WTC11 (cell line): ENCODE results near the gene KIF12. TPM values are rescaled to one million over a fixed set of nuclear protein-coding genes. Genes with fewer than 3 reads are reported as not detected.

ENCODE experiments used
- ATAC-seq: fragments of 200-7000 bp; cut with Tn5 transposase; 2 replicates; pipeline ENCODE4 v1.10.0; 2021; ENCODE audit warnings: mild to moderate bottlenecking, moderate library complexity
- CTCF ChIA-PET: fragments of 300-600 bp; sonication (Branson Sonifier 250); formaldehyde crosslinking; loops from one replicate; lab custom pipeline; 2021; ENCODE audit warnings: antibody characterized with exemption; lab: Charles Lee
- POLR2A ChIA-PET: fragments of 350-600 bp; sonication (Branson Sonifier 250); formaldehyde crosslinking; loops from one replicate; lab custom pipeline; 2021; ENCODE audit warnings: antibody characterized with exemption; lab: Charles Lee
- DNase-seq: peaks from one replicate; pipeline ENCODE4 v3.0.0; 2021; ENCODE audit warnings: low spot score
- H3K27ac Mint-ChIP-seq: 2 replicates; pipeline ENCODE4 v1.8.0; 2021; ENCODE audit warnings: mixed read lengths
- H3K27me3 Mint-ChIP-seq: 2 replicates; pipeline ENCODE4 v1.8.0; 2021; ENCODE audit warnings: low read depth, mild to moderate bottlenecking, moderate library complexity, mixed read lengths
- H3K36me3 Mint-ChIP-seq: 2 replicates; pipeline ENCODE4 v1.8.0; 2021; ENCODE audit warnings: mixed read lengths
- H3K4me1 Mint-ChIP-seq: 2 replicates; pipeline ENCODE4 v1.8.0; 2022; ENCODE audit warnings: mixed read lengths
- H3K4me3 Mint-ChIP-seq: 2 replicates; pipeline ENCODE4 v1.8.0; 2021; ENCODE audit warnings: mild to moderate bottlenecking, moderate library complexity, mixed read lengths
- H3K9me3 Mint-ChIP-seq: 2 replicates; pipeline ENCODE4 v1.8.0; 2021; ENCODE audit warnings: mixed read lengths
- CREM ChIP-seq: sonication (generic); formaldehyde crosslinking; IDR thresholded peaks from 2 replicates; pipeline ENCODE4 v1.8.1; 2022; ENCODE audit warnings: mild to moderate bottlenecking, missing genetic modification reagents, moderate library complexity
- E2F1 ChIP-seq: sonication (generic); formaldehyde crosslinking; IDR thresholded peaks from 2 replicates; pipeline ENCODE4 v1.8.0; 2022; ENCODE audit warnings: mild to moderate bottlenecking, missing genetic modification reagents
- E2F5 ChIP-seq: sonication (generic); formaldehyde crosslinking; IDR thresholded peaks from 2 replicates; pipeline ENCODE4 v1.8.1; 2022; ENCODE audit warnings: mild to moderate bottlenecking, moderate library complexity, missing genetic modification reagents
- GTF2I ChIP-seq: fragments of 250-450 bp; sonication (Bioruptor Pico); conservative IDR thresholded peaks from 2 replicates; pipeline ENCODE4 v1.4.0; 2021; ENCODE audit warnings: mild to moderate bottlenecking
- JUN ChIP-seq: sonication (generic); formaldehyde crosslinking; IDR thresholded peaks from 2 replicates; pipeline ENCODE4 v1.8.0; 2023; ENCODE audit warnings: mild to moderate bottlenecking, missing genetic modification reagents
- MYBL2 ChIP-seq: sonication (generic); formaldehyde crosslinking; IDR thresholded peaks from 2 replicates; pipeline ENCODE4 v1.8.1; 2023; ENCODE audit warnings: mild to moderate bottlenecking, moderate library complexity, missing genetic modification reagents
- RORB ChIP-seq: fragments of 250-450 bp; sonication (Bioruptor Pico); IDR thresholded peaks from 2 replicates; pipeline ENCODE4 v1.9.0; 2021; ENCODE audit warnings: mild to moderate bottlenecking
- SMAD4 ChIP-seq: sonication (generic); formaldehyde crosslinking; IDR thresholded peaks from 2 replicates; pipeline ENCODE4 v1.8.0; 2022; ENCODE audit warnings: mild to moderate bottlenecking, missing genetic modification reagents
- STAT6 ChIP-seq: sonication (generic); formaldehyde crosslinking; conservative IDR thresholded peaks from 2 replicates; pipeline ENCODE4 v1.8.1; 2023; ENCODE audit warnings: mild to moderate bottlenecking, low read depth, missing genetic modification reagents, moderate library complexity
- ZMAT4 ChIP-seq: fragments of 250-450 bp; sonication (Bioruptor Pico); IDR thresholded peaks from 2 replicates; pipeline ENCODE4 v1.9.0; 2021; ENCODE audit warnings: mild to moderate bottlenecking
- ZNF138 ChIP-seq: sonication (generic); formaldehyde crosslinking; conservative IDR thresholded peaks from 2 replicates; pipeline ENCODE4 v1.8.1; 2022; ENCODE audit warnings: mild to moderate bottlenecking, moderate library complexity, missing genetic modification reagents
- total RNA-seq: library from RNA; stranded (reverse); gene quantifications from 3 replicates; pipeline ENCODE4 v1.2.3, GENCODE V29; 2021
- TF ChIP-seq, protein P1 (sequence below): sonication (generic); formaldehyde crosslinking; IDR thresholded peaks from 2 replicates; pipeline ENCODE4 v1.8.1; 2022; ENCODE audit warnings: low read depth, mild to moderate bottlenecking, moderate library complexity, missing genetic modification reagents, borderline replicate concordance
- TF ChIP-seq, protein P2 (sequence below): sonication (generic); formaldehyde crosslinking; IDR thresholded peaks from 2 replicates; pipeline ENCODE4 v1.8.1; 2022; ENCODE audit warnings: missing genetic modification reagents, borderline replicate concordance
- TF ChIP-seq, protein P3 (sequence below): sonication (generic); formaldehyde crosslinking; IDR thresholded peaks from 2 replicates; pipeline ENCODE4 v1.8.1; 2023; ENCODE audit warnings: mild to moderate bottlenecking, missing genetic modification reagents
- TF ChIP-seq, protein P4 (sequence below): sonication (generic); formaldehyde crosslinking; IDR thresholded peaks from 2 replicates; pipeline ENCODE4 v1.8.0; 2022; ENCODE audit warnings: missing genetic modification reagents

KIF12 gene
- total RNA-seq, 1 experiment from 2014 or later = 4.0 TPM

DNA sequence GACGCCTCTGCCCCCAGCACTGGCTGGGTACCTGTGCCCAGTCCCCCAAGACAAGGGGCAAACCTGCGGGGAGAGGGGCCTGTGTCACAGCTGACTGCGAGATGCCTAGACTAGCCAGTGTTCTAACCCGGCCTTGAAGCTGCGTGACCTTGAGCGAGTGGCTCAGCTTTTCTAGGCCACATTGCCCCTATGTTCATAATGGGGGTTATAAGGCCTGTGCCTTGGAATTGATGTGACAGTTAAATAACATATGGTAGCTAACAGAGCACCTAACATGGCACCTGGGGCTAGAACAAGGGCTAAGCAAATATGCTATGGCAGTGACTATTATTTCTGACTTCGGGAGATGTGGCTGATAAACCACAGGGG lies 33.4 kb upstream of the KIF12 start (continued):
- TF ChIP-seq STAT6 (CRISPR knock-in tag) (no peak), RORB (no peak), MYBL2 (CRISPR knock-in tag) (no peak)

- no peak for DNase-seq
- POLR2A ChIA-PET = no interaction called here
- no peaks in the 10 kb centered on the region for H3K36me3 Mint-ChIP-seq
- peaks cover 10% of the 10 kb centered on the region for H3K4me1 Mint-ChIP-seq
- H3K9me3 Mint-ChIP-seq = 0 out of 2 replicates have a peak, but pooled peaks cover 5% of the 10 kb centered on the region
- H3K27me3 Mint-ChIP-seq = peaks cover 56% of the 10 kb centered on the region
- H3K4me3 Mint-ChIP-seq = no peak overlapping the region
- TF ChIP-seq, protein P1, sequence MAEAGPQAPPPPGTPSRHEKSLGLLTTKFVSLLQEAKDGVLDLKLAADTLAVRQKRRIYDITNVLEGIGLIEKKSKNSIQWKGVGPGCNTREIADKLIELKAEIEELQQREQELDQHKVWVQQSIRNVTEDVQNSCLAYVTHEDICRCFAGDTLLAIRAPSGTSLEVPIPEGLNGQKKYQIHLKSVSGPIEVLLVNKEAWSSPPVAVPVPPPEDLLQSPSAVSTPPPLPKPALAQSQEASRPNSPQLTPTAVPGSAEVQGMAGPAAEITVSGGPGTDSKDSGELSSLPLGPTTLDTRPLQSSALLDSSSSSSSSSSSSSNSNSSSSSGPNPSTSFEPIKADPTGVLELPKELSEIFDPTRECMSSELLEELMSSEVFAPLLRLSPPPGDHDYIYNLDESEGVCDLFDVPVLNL (CRISPR knock-in tag) = no peak
- no peak for TF ChIP-seq E2F5 (CRISPR knock-in tag)
- TF ChIP-seq, all 79 proteins: peak for 0
- CTCF ChIA-PET = interaction anchor here (1.0 to 2.7 kb wide), 3 partner anchors 24 to 50 kb away, joined by 3 to 12 read pairs (median 4); partner anchors contain the start of gene KIF12
- H3K27ac Mint-ChIP-seq = no peak overlapping the region
- ATAC-seq = no peak; the same call in 1 of the 2 replicates
Observed at GRCh38 chr9:114131808-114132549, 32.9 kb upstream of the KIF12 start.

DNA sequence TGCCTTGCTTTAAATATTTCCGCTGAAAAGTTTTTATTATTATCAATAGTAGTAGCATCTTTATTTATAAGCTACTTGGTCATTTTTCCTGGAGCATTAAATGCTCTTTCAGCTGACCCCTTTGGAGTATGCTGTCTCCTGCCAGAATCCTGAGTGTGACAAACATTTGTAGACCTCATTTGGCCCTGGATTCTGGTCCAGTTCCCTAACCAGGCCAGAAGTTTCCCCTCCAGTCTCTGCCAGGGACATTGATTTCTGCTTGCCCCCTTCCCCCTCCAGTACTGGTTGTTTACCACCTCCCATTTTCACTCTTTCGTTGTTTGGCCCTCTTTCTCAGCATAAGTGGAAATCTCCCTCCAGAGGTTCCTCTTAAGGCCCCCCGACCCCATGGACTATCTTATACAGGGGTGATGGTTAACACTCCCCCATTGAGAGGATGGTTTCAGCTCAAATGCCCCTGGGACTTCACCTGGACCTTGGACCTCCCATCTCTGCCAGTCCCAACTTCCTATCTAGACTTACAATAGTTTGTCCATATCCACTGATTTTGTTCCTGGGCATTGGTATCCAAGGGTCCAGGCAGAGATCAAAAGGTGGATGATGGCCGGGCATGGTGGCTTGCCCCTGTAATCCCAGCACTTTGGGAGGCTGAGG lies 31.7 kb upstream of the KIF12 start:
- ATAC-seq (no peak), DNase-seq (no peak)
- ChIA-PET POLR2A (no interaction called here), CTCF (interaction anchor here (0.6 to 2.7 kb wide), 2 partner anchors 23 to 50 kb away, joined by 4 to 12 read pairs; no protein-coding TSS in a partner anchor)
- H3K36me3 Mint-ChIP-seq = no peaks in the 10 kb centered on the region
- H3K9me3 Mint-ChIP-seq = 0 out of 2 replicates have a peak, but pooled peaks cover 4% of the 10 kb centered on the region
- peaks cover 14% of the 10 kb centered on the region for H3K4me1 Mint-ChIP-seq
- H3K4me3 Mint-ChIP-seq = no peak overlapping the region
- H3K27me3 Mint-ChIP-seq = peaks cover 51% of the 10 kb centered on the region
- no peak overlapping the region for H3K27ac Mint-ChIP-seq
- TF ChIP-seq ZMAT4 (CRISPR knock-in tag) (no peak), GTF2I (CRISPR knock-in tag) (no peak), E2F1 (no peak), JUN (CRISPR knock-in tag) (no peak), CREM (CRISPR knock-in tag) (no peak), ZNF138 (no peak), SMAD4 (CRISPR knock-in tag) (no peak)
- TF ChIP-seq, protein P2, sequence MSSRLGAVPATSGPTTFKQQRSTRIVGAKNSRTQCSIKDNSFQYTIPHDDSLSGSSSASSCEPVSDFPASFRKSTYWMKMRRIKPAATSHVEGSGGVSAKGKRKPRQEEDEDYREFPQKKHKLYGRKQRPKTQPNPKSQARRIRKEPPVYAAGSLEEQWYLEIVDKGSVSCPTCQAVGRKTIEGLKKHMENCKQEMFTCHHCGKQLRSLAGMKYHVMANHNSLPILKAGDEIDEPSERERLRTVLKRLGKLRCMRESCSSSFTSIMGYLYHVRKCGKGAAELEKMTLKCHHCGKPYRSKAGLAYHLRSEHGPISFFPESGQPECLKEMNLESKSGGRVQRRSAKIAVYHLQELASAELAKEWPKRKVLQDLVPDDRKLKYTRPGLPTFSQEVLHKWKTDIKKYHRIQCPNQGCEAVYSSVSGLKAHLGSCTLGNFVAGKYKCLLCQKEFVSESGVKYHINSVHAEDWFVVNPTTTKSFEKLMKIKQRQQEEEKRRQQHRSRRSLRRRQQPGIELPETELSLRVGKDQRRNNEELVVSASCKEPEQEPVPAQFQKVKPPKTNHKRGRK (CRISPR knock-in tag) = no peak
- TF ChIP-seq, protein P3, sequence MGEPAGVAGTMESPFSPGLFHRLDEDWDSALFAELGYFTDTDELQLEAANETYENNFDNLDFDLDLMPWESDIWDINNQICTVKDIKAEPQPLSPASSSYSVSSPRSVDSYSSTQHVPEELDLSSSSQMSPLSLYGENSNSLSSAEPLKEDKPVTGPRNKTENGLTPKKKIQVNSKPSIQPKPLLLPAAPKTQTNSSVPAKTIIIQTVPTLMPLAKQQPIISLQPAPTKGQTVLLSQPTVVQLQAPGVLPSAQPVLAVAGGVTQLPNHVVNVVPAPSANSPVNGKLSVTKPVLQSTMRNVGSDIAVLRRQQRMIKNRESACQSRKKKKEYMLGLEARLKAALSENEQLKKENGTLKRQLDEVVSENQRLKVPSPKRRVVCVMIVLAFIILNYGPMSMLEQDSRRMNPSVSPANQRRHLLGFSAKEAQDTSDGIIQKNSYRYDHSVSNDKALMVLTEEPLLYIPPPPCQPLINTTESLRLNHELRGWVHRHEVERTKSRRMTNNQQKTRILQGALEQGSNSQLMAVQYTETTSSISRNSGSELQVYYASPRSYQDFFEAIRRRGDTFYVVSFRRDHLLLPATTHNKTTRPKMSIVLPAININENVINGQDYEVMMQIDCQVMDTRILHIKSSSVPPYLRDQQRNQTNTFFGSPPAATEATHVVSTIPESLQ (CRISPR knock-in tag) = no peak
- TF ChIP-seq, protein P4, sequence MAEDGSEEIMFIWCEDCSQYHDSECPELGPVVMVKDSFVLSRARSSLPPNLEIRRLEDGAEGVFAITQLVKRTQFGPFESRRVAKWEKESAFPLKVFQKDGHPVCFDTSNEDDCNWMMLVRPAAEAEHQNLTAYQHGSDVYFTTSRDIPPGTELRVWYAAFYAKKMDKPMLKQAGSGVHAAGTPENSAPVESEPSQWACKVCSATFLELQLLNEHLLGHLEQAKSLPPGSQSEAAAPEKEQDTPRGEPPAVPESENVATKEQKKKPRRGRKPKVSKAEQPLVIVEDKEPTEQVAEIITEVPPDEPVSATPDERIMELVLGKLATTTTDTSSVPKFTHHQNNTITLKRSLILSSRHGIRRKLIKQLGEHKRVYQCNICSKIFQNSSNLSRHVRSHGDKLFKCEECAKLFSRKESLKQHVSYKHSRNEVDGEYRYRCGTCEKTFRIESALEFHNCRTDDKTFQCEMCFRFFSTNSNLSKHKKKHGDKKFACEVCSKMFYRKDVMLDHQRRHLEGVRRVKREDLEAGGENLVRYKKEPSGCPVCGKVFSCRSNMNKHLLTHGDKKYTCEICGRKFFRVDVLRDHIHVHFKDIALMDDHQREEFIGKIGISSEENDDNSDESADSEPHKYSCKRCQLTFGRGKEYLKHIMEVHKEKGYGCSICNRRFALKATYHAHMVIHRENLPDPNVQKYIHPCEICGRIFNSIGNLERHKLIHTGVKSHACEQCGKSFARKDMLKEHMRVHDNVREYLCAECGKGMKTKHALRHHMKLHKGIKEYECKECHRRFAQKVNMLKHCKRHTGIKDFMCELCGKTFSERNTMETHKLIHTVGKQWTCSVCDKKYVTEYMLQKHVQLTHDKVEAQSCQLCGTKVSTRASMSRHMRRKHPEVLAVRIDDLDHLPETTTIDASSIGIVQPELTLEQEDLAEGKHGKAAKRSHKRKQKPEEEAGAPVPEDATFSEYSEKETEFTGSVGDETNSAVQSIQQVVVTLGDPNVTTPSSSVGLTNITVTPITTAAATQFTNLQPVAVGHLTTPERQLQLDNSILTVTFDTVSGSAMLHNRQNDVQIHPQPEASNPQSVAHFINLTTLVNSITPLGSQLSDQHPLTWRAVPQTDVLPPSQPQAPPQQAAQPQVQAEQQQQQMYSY (CRISPR knock-in tag) = no peak
